GM23248 (cell line): ENCODE data around the gene MGST2.

Experiments used
- EZH2 ChIP-seq: fragments of 200-600 bp; sonication (generic); IDR thresholded peaks from 2 replicates; pipeline ENCODE4 v1.6.1; 2018; ENCODE audit warnings: antibody characterized with exemption, mild to moderate bottlenecking; ENCODE audit not compliant: insufficient read depth, poor library complexity, severe bottlenecking
- EZH2phosphoT487 ChIP-seq: fragments of 200-600 bp; sonication (generic); IDR thresholded peaks from 2 replicates; pipeline ENCODE4 v1.6.1; 2018; ENCODE audit warnings: antibody characterized with exemption, moderate library complexity, mild to moderate bottlenecking, low read depth; ENCODE audit not compliant: insufficient read depth

GRCh38 chr4:139668658-139669201 lies 3.1 kb downstream of the MGST2 start:
- TF ChIP-seq EZH2 (no peak), EZH2phosphoT487 (no peak)
